ENCODE results near the gene ASXL1. TPM values are rescaled to one million over a fixed set of nuclear protein-coding genes. Genes with fewer than 3 reads are reported as not detected.

ASXL1 gene
- polyA plus RNA-seq, 3 donors, result 1.8 to 47.1 (median 2.8) TPM

DNA sequence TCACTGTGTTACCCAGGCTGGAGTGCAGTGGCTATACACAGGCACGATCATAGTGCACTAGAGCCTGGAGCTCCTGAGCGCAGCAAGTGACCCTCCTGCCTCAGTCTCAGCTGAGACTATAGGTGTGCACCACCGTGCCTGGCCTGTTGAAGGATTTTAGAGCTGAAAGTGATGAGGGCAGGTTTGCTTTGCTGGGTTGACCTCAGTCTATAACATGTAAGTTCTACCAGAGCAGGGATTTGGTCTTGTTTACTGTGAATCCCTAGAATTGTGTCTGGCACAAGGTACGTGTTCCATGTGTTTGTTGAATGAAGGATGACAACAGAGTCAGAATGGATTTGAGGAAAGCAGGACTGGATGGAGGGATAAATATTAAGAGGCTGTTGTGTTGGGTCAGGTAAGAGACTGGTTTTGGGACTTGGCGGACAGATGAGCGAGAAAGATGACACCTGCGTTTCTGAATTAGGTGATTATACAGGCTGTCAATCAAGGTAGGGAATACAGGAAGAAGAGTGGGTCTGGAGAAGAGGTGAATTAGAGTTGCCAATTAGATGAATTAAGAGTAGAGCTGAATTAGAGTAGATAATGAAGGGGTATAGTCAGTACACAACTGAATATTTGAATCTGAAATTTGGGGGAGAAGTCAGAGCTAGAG is 6.5 kb downstream of the ASXL1 start:
- WGBS (ENCODE audit: insufficient coverage), result 96% methylated on average over 7 of the region's 7 CpGs
- Mint-ChIP-seq H3K9me3 (no peaks in the 10 kb centered on the region), H3K4me3 (no peak overlapping the region), H3K27me3 (ENCODE audit: low read depth in 3 of 3) (no peaks in the 10 kb centered on the region), H3K27ac (peak overlapping the region in 1 of 7 donors; percentile 39), H3K4me1 (peaks cover 37% of the 10 kb centered on the region), H3K36me3 (peaks cover 24 to 33% of the 10 kb centered on the region in 2 donors)
- Histone ChIP-seq H3K4me2 (replicated peaks; ENCODE audit: extremely low read depth, low read length, poor library complexity, severe bottlenecking) (no peak overlapping the region), H4K20me1 (ENCODE audit: insufficient read depth, low read length) (peaks cover 87% of the 10 kb centered on the region), H3K4me3 (replicated peaks in 1 of 3; ENCODE audit: low read depth in 2 of 3, low read length in 3 of 3) (no peak overlapping the region), H3K79me2 (ENCODE audit: insufficient read depth, low read length) (peaks cover 99% of the 10 kb centered on the region), H3K4me1 (ENCODE audit: control insufficient read depth in 1 of 2, insufficient read depth in 2 of 2, low read length in 2 of 2) (peaks cover 8 to 13% of the 10 kb centered on the region in 2 donors), H3K9ac (ENCODE audit: insufficient read depth, low read length, poor library complexity, severe bottlenecking) (no peak overlapping the region), H2AFZ (ENCODE audit: insufficient read depth, low read depth, low read length, poor library complexity, severe bottlenecking) (no peak overlapping the region), H3K27ac (ENCODE audit: low read depth in 1 of 2, low read length in 2 of 2) (no peak overlapping the region), H3K27me3 (ENCODE audit: control insufficient read depth in 2 of 2, insufficient read depth in 2 of 2, low read length in 2 of 2) (no peaks in the 10 kb centered on the region), H3K36me3 (replicated peaks in 1 of 2; ENCODE audit: control insufficient read depth in 1 of 2, insufficient read depth in 2 of 2, low read length in 2 of 2) (peaks cover 16 to 30% of the 10 kb centered on the region in 2 donors), H3K9me3 (replicated peaks in 1 of 2; ENCODE audit: control insufficient read depth in 1 of 2, insufficient read depth in 1 of 2, low read length in 2 of 2) (no peaks in the 10 kb centered on the region)
- intact Hi-C loops (cut with micrococcal nuclease), result loop anchor here in 1 of 2 donors (10.0 kb wide), 1 partner anchor 450 kb away; the partner anchor contains the start of gene MAPRE1
- TF ChIP-seq, protein P1, sequence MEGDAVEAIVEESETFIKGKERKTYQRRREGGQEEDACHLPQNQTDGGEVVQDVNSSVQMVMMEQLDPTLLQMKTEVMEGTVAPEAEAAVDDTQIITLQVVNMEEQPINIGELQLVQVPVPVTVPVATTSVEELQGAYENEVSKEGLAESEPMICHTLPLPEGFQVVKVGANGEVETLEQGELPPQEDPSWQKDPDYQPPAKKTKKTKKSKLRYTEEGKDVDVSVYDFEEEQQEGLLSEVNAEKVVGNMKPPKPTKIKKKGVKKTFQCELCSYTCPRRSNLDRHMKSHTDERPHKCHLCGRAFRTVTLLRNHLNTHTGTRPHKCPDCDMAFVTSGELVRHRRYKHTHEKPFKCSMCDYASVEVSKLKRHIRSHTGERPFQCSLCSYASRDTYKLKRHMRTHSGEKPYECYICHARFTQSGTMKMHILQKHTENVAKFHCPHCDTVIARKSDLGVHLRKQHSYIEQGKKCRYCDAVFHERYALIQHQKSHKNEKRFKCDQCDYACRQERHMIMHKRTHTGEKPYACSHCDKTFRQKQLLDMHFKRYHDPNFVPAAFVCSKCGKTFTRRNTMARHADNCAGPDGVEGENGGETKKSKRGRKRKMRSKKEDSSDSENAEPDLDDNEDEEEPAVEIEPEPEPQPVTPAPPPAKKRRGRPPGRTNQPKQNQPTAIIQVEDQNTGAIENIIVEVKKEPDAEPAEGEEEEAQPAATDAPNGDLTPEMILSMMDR (IDR thresholded peaks at IDR 0.05), result no peak
- no peak for DNase-seq

DNA sequence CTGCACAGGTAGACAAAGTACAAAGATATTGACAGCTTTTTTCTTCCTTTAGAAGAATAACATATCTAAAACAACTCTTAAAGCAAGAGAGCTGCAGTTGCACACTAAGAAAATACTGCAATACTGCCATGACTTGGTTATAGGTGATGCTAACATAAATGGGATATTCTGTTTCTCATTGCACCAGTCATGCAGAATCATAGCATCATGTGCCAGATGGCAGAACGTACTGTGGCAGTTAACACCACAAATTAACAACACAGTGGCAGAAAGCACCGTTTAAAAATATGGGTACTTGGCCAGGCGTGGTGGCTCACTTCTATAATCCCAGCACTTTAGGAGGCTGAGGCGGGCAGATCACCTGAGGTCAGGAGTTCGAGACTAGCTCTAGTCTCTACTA is 7.4 kb downstream of the ASXL1 start:
- Mint-ChIP-seq H3K36me3 (peaks cover 28 to 42% of the 10 kb centered on the region in 2 donors), H3K4me3 (no peak overlapping the region), H3K4me1 (peaks cover 28% of the 10 kb centered on the region), H3K27ac (no peak overlapping the region), H3K27me3 (ENCODE audit: low read depth in 3 of 3) (no peaks in the 10 kb centered on the region), H3K9me3 (no peaks in the 10 kb centered on the region)
- H3K79me2 ChIP-seq (ENCODE audit: insufficient read depth, low read length), result peaks cover 99% of the 10 kb centered on the region
- peaks cover 78% of the 10 kb centered on the region for H4K20me1 ChIP-seq (ENCODE audit: insufficient read depth, low read length)
- TF ChIP-seq, protein P1 (IDR thresholded peaks at IDR 0.05), result no peak
- H3K4me1 ChIP-seq (ENCODE audit: control insufficient read depth in 1 of 2, insufficient read depth in 2 of 2, low read length in 2 of 2), result peaks cover 0 to 4% of the 10 kb centered on the region in 2 donors
- intact Hi-C loops (cut with micrococcal nuclease), result loop anchor here in 1 of 2 donors (10.0 kb wide), 1 partner anchor 449 kb away; the partner anchor contains the start of gene MAPRE1
- H3K27me3 ChIP-seq (ENCODE audit: control insufficient read depth in 2 of 2, insufficient read depth in 2 of 2, low read length in 2 of 2), result no peaks in the 10 kb centered on the region
- no peak overlapping the region for H3K27ac ChIP-seq (ENCODE audit: low read depth in 1 of 2, low read length in 2 of 2)
- no peak for DNase-seq
- H3K4me3 ChIP-seq (replicated peaks in 1 of 3; ENCODE audit: low read depth in 2 of 3, low read length in 3 of 3), result no peak overlapping the region
- no peak overlapping the region for H2AFZ ChIP-seq (ENCODE audit: insufficient read depth, low read depth, low read length, poor library complexity, severe bottlenecking)
- peaks cover 22 to 39% of the 10 kb centered on the region in 2 donors for H3K36me3 ChIP-seq (replicated peaks in 1 of 2; ENCODE audit: control insufficient read depth in 1 of 2, insufficient read depth in 2 of 2, low read length in 2 of 2)
- H3K9me3 ChIP-seq (replicated peaks in 1 of 2; ENCODE audit: control insufficient read depth in 1 of 2, insufficient read depth in 1 of 2, low read length in 2 of 2), result no peaks in the 10 kb centered on the region
- H3K9ac ChIP-seq (ENCODE audit: insufficient read depth, low read length, poor library complexity, severe bottlenecking), result no peak overlapping the region
- H3K4me2 ChIP-seq (replicated peaks; ENCODE audit: extremely low read depth, low read length, poor library complexity, severe bottlenecking), result no peak overlapping the region
- WGBS (ENCODE audit: insufficient coverage), result no CpG with 5 or more reads among the region's 5 CpGs
